ELF-1 (cell line): Measurements from ENCODE around the gene DOC2A.

Experiments
- DNase-seq: peaks from one replicate; pipeline ENCODE4 v3.0.0-alpha.2; 2016; ENCODE audit warnings: low read depth, low spot score

DOC2A gene

DNA sequence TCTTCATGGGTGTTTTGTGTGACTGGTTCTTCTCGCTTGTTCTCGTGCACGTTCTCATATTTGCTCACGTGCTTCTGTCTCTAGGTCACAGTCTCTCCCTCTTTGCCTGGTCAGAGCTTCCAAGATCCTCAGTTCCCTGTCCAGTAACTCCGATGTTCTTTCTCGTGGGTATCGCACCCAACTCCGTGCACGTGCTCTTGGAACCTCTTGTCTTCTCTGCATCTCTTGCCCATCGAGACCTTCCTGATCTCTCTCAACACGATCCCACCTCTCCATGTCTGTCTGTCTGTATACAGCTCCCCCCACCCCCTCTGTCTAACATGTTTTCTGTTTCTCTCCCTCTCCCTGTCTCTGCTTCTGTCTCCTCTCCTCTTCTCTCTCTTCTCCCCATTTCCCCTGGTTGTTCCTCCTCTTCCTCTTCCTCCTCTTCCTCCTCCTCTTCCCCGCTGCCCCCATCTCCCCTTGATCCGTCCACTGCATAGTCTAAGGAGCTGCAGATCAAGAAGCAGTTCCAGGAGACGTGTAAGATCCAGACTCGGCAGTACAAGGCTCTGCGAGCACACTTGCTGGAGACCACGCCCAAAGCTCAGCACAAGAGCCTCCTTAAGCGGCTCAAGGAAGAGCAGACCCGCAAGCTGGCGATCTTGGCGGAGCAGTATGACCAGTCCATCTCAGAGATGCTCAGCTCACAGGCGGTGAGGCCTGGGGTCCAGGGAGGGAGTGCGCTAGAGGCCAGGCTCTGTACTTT, 21.5 kb downstream of the DOC2A start:
- no peak for DNase-seq

DNA sequence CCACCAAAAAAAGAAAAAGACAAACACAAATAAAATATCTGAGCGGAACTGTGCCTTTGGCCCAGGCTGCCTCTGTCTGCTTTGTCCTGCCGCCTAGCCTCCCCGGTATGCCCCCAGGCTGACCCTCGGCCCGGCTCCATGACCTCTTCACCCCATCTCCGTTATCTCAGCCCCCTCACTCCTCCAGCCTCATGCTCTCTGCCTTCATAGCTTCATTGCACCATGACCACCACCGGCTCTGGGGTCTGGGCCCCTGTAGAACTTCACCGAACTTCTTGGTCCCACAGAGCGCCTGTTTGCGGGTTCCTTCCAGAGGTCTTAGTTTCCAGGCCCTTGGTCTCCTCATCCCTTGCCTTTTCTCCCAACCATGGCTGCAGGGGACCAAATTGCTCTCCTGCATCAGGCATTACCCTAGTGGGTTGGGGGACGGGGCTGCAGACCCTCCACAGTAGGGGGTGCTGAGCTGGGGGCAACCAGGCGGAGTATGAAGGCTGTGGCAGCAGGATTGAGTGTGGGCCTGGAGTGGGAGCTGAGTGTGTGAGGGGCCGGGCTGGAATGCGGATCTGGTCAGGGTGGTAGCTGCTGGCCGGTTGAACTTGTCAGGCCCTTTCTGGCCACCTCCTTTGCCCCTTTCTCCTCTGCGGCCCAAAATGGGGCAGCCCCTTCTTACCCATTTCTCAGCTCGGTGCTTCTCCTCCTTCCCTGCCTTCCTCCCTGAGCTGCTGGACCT, 22.3 kb downstream of the DOC2A start:
- DNase-seq = no peak

DNA sequence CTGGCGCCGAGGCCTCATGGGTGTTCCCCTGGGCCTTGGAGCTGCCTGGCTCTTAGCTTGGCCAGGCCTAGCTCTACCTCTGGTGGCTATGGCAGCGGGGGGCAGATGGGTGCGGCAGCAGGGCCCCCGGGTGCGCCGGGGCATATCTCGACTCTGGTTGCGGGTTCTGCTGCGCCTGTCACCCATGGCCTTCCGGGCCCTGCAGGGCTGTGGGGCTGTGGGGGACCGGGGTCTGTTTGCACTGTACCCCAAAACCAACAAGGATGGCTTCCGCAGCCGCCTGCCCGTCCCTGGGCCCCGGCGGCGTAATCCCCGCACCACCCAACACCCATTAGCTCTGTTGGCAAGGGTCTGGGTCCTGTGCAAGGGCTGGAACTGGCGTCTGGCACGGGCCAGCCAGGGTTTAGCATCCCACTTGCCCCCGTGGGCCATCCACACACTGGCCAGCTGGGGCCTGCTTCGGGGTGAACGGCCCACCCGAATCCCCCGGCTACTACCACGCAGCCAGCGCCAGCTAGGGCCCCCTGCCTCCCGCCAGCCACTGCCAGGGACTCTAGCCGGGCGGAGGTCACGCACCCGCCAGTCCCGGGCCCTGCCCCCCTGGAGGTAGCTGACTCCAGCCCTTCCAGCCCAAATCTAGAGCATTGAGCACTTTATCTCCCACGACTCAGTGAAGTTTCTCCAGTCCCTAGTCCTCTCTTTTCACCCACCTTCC, 23.3 kb downstream of the DOC2A start:
- no peak for DNase-seq

DNA sequence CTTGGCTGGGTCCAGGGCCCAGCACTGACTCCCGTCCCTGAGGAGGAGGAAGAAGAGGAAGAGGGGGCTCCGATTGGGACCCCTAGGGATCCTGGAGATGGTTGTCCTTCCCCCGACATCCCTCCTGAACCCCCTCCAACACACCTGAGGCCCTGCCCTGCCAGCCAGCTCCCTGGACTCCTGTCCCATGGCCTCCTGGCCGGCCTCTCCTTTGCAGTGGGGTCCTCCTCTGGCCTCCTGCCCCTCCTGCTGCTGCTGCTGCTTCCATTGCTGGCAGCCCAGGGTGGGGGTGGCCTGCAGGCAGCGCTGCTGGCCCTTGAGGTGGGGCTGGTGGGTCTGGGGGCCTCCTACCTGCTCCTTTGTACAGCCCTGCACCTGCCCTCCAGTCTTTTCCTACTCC, 23.9 kb downstream of the DOC2A start:
- DNase-seq = no peak

DNA sequence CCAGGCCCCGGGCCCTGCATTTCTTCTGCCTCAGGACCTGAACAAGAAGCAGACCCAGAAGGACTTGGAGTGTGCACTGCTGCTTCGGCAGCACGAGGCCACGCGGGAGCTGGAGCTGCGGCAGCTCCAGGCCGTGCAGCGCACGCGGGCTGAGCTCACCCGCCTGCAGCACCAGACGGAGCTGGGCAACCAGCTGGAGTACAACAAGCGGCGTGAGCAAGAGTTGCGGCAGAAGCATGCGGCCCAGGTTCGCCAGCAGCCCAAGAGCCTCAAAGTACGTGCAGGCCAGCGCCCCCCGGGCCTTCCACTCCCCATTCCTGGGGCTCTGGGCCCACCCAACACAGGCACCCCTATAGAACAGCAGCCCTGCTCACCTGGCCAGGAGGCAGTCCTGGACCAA, 24.6 kb downstream of the DOC2A start:
- no peak for DNase-seq

DNA sequence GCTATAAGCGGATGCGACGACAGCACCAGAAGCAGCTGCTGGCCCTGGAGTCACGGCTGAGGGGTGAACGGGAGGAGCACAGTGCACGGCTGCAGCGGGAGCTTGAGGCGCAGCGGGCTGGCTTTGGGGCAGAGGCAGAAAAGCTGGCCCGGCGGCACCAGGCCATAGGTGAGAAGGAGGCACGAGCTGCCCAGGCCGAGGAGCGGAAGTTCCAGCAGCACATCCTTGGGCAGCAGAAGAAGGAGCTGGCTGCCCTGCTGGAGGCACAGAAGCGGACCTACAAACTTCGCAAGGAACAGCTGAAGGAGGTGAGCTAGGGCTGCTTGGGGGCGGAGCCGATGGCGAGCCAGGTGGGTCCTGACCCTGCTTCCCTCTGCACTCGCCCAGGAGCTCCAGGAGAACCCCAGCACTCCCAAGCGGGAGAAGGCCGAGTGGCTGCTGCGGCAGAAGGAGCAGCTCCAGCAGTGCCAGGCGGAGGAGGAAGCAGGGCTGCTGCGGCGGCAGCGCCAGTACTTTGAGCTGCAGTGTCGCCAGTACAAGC, 25.5 kb downstream of the DOC2A start:
- no peak for DNase-seq

DNA sequence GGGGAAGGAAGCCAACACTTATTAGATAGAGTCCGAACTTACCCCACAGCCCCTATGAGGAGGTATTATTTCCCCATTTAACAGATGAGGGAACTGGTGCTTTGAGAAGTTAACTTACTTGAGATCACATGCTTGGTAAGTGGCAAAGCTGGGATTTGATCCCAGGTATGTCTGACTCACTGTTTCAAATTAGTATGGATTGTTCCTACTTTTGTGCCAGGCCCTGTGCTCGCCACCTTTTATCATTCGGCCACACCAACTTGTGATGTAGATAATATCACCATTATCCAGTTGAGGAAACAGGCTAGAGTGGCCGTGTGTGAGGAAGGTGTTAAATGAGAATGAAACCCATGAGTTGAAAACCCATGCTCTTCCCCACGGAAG, 26.1 kb downstream of the DOC2A start:
- DNase-seq = no peak

DNA sequence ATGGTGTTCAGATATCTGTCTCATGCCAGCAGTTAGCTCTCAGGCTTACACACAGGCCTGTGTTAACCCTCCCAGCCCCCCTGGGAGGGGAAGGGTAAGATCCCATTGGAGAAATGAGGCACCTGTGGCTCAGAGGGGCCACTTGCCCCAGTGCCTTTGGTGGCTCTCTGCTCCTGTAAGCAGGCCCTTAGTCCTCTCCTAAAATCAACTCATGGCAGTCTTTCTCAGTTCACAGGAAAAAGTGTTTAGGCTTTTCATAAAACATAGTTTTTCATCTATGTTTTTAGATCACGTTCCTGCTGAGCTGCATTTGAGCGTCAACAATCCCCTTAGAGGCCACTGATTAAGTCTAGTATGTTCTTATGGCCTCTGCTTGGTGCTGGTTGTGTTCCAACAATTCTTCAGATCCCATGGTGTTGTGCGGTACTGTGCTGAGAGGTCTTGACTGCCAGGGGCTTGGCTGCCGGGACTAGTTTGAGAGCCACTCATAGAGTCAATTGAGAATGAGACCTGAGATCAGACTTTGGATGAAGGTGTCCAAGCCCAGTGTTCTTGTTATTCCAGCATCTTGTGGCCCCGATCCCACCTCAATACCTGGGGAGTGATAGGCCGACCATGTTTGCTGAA, 26.6 kb downstream of the DOC2A start:
- DNase-seq = no peak

DNA sequence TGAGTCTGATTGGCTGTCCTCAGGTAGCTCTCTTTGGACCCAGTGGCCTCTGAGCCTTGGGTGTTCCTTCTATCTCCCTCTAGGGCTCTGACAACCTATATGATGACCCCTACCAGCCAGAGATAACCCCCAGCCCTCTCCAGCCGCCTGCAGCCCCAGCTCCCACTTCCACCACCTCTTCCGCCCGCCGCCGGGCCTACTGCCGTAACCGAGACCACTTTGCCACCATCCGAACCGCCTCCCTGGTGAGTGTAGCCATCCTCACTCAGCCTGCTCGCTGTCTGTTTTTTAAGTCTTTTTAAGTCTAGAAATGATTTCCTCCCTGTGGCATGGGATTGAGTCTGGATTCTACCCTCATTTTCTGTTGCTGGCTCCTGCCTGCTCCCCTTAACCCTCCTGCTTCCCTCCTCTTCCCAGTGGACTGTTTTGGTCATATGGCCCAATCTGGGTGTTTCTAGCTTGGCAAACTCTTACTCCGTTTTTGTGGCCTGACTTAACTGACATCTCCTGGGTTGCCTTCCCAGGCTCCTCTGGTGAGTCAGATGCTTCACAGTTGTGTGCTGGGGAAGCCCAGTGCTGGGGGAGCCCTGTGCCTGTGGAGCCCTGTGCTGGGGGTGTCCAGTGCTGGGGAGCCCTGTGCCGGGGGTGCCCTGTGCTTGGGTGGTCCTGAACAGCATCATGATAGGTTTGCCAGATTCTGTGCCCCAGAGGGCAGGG, 27.2 kb downstream of the DOC2A start:
- DNase-seq = no peak

DNA sequence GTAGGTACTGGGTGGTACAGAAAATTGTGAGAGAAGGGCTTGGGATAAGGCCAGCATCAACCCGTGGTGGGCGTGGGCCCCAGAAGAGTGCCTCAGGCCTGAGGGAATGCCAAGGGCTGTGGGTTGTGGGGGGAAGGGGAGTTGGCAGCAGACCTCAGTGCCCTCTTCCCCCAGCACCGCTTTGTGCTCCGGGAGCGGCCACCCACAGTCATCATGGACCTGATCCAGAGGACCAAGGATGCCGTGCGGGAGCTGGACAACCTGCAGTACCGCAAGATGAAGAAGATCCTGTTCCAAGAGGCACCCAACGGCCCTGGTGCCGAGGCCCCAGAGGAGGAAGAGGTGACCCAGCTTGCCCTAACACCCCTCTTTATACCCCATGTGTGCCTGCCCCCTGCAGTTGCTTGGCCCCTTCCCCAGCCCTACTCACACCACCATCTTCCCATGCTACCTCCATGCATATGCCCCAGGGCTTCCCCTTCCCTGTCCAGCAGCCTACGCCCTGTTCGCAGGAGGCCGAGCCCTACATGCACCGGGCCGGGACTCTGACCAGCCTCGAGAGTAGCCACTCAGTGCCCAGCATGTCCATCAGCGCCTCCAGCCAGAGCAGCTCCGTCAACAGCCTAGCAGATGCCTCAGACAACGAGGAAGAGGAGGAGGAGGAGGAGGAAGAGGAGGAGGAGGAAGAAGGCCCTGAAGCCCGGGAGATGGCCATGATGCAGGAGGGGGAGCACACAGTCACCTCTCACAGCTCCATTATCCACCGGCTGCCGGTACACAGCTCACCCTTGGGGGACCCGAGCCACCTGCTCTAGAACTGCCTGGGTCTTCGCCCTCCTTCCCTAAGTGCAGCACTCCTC, 28.0 kb downstream of the DOC2A start:
- no peak for DNase-seq

DNA sequence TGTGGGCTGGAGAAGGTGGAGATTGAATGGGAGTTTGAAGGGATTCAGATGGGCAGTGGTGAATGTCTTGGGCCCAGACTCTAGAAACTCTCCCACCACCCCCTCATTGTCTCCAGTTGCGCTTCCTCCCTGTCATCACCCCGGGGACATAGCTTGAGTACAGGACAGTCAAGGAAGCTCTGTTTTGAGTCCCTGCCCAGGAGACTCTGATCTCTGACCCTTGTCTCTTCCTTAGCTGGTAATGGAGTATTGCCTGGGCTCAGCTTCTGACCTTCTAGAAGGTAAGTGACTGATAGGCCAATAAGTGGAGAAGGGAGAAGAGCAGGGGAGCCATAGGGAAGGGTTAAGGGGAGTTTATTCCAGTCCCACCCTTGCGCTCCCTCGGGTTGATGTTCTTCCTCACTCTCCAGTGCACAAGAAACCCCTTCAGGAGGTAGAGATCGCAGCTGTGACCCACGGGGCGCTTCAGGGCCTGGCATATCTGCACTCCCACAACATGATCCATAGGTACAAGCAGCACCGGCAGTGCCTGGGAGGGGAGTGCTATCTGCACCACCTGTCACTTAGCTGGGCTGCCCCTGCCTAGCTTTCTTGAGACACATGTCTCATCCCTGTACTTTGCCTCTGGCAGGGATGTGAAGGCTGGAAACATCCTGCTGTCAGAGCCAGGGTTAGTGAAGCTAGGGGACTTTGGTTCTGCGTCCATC, 32.1 kb downstream of the DOC2A start:
- DNase-seq = no peak

DNA sequence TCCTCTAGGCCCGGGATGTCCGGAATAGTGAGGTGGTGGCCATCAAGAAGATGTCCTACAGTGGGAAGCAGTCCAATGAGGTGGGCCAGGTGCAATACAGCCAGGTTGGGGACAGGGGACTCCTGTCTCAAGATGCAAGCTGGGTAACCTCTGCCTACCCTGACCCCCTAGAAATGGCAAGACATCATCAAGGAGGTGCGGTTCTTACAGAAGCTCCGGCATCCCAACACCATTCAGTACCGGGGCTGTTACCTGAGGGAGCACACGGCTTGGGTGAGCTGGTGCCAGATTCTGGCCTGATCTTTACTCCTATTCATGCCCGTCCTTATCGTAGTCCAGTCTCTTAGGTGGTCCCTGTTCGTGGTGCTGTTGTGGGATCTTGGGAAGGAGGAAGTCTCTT, 32.7 kb downstream of the DOC2A start:
- no peak for DNase-seq

DNA sequence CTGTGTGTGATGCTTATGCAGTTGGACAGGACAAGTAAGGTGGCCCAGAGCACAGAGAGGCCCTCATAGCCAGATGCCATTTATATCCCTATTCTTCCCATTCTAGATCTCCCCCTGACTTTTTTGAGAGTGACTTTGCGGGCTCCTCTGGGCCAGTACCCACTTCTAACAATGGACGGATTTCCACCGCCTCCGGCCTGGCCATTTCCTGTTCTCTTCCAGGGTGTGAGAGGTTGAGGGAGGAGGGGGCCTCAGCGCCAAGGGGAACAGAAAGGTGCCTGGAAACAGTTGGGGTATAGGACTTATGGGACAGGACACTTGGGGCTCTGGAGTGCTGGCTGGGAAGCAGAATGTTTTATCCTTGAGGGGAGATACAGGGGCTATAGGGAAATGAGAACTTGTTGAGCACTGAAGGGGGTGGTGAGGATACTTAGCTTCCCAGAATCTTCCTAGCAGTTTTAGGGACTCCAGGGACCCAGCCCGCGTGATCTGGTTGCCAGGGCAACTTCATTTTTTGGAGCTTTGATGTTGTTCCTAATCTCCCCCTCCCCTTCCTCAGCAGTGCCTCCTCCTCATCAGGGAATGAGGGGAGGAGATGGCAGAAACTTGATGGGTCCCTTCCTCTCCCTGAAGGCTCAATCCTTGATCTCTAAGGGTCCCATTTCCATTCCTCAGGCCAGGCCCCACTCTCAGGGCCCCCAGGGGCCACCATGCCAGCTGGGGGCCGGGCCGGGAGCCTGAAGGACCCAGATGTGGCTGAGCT, 33.6 kb downstream of the DOC2A start:
- DNase-seq = no peak

DNA sequence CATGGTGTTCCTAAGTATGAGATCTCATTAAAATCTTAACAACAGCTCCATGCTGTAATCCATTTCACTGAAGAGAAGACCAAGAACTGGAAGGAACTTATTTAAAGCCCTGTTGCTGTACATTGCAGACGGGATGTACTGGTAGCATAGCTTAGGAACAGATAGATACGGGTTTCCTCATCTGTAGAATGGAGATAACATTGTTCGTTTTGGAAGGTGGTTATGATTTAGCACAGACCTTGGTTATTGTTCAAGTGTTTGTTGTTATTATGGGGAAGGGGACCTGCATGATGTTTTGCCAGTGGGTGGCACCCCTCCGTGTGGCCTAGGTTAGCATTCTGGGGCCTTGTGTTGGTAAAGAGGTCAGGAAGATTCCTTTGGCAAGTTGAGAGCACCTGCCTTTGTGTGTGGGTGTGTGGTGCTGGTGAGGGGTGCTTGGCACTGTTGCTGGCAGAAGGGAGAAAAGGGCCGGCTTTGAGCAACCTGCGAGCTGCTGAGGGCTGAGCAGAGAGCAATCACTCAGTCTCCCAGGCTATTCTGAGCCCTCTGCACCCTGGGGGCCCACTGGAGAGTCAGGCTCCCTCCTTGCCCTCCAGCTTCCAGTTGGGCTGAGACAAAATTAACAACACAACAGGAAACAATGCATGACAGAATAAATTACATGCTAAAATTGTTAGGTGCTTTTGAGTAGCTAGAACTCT, 34.9 kb downstream of the DOC2A start:
- peak; percentile 71 for DNase-seq

DNA sequence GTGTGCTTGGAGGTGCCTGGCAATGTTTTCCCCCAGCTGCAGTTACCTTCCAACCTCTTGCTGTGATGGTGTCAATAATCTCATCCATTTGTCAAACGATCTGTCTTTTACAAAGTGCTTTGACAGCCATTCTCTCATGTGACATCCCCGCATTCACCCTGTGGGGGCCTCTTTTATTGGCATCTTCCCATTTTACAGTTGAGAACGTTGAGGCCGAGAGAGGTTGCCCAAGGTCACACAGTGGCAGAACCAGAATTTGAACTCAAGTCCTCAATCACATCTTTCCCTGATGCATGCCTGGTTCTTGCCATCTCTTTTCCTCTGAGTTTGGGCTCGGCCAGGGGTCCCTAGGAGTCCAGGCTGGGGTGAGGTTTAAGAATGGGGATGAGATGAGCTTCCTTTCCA, 35.7 kb downstream of the DOC2A start:
- DNase-seq = no peak

DNA sequence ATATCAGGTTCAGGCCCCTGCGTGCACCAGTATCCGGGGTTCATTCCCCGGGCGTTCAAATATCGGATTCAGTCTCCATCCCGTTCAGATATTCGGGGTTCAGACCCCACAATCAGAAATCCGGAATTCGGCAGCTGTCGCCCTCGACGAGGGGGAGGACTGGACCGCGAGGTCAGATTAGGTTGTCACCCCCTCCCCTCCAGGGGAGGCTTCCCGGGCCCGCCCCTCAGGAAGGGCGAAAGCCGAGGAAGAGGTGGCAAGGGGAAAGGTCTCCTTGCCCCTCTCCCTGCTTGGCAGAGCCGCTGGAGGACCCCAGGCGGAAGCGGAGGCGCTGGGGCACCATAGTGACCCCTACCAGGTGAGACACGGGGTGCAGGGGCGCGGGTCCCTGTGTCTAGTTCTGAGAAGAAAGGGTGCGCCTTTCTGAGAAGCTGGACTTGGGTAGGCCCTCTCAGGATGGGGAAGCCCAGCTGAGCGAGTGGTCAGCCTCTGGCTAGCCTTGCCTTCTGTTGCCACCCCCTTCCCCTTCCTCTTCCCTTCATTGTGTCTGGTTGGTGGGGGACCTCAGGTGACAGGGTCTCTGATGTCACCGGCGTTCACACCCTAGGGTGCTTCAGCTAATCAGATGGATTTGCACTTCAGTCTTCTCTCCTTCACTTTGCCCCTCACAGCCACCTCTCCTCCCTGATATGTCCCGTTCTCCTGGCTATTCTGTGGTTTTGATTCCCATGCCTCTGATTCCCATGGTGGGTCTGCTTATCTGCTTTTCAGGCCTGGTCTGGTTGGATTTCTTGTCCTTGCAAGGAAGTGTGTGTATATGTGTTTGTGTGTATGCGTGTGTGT, 36.3 kb downstream of the DOC2A start:
- DNase-seq = peak; percentile 26
